DMS53 treated with DMSO at 0.1 percent for 48 hours (cell line): ENCODE data around the gene ERBIN.
"Not testable (repeated sequence)": the region's sequence is repeated elsewhere in the genome, so short reads cannot be mapped to it uniquely, and the experiment has no call there.

Source experiments
- DNase-seq: peaks from one replicate; lab custom pipeline; 2025; ENCODE audit not compliant: unreplicated experiment; lab: John Stamatoyannopoulos, UW

Gene ERBIN

DNA sequence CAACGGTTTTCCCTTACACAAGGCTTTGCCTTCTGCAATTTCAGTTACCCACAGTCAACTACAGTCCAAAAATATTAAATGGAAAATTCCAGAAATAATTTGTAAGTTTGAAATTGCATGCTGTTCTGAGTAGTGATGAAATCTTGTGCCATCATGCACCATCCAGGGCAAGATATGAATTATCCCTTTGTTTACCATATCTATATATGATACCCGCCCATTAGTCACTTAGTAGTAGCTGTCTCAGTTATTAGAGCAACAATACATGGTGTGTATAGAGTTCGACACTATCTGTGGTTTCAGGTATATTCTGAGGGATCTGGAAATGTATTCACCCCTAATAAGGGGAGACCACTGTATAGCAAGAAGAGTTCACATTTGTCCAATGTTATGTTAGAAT, 29.4 kb downstream of the ERBIN start:
- no peak for DNase-seq

DNA sequence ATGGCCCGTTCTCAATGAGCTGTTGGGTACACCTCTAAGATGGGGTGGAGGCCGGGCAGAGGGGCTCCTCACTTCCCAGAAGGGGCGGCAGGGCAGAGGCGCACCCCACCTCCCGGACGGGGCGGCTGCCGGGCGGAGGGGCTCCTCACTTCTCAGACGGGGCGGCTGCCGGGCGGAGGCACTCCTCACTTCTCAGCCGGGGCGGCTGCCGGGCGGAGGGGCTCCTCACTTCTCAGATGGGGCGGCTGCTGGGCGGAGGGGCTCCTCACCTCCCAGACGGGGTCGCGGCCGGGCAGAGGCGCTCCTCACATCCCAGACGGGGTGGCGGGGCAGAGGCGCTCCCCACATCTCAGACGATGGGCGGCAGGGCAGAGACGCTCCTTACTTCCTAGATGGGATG, 31.3 kb downstream of the ERBIN start:
- not testable (repeated sequence) for DNase-seq

- DNase-seq: no peak
Observed at GRCh38 chr5:65961633-65962032, 35.3 kb downstream of the ERBIN start.

DNA sequence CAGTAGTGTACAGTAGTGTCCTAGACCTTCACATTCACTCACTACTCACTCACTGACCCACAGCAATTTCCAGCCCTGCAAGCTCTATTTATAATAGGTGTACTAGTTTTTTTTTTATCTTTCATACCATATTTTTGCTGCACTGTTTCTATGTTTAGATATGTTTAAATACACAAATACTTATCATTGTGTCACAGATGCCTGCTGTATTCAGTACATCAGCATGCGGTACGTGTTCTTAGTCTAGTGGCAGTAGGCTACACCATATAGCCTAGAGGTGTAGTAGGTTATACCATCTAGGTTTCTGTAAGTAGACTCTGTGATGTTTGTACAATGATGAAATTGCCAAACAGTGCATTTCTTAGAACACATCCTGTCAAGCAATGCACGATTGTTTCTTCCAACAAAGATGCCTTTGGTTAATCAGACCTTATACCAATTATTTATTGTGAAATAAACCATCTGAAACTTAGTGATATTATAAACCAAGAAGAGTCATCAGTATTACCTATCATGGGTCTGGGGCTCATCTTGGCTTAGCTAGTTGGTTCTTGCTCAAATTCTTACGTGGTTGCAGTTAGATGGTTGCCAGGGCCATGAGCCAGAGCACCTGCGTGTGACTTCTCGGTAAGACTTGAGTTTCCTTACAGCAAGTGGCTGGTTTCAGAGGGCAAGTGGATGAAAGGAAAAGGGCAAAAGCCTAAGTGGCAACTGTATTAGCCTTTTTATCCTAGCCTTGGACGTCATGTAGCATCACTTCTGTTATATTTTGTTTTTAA, 41.1 kb downstream of the ERBIN start:
- DNase-seq: no peak

- DNase-seq: no peak
Observed at GRCh38 chr5:65969539-65970393, 43.4 kb downstream of the ERBIN start.

- DNase-seq: no peak
Observed at GRCh38 chr5:65970481-65971367, 44.3 kb downstream of the ERBIN start.

GRCh38 chr5:65971643-65972042, 45.3 kb downstream of the ERBIN start:
- no peak for DNase-seq

DNA sequence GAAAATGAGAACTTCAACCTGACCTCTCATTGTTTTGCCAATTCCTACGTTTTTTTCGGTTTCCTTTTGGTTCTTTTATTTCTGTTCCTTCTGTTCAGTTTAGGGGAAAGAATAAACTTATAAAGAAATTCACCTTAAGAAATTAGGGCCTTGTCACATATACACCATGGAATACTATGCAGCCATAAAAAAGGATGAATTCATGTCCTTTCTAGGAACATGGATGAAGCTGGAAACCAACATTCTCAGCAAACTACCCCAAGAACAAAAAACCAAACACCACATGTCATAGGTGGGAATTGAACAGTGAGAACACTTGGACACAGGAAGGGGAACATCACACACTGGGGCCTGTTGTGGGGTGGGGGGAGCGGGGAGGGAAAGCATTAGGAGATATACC, 46.5 kb downstream of the ERBIN start:
- not testable (repeated sequence) for DNase-seq

DNA sequence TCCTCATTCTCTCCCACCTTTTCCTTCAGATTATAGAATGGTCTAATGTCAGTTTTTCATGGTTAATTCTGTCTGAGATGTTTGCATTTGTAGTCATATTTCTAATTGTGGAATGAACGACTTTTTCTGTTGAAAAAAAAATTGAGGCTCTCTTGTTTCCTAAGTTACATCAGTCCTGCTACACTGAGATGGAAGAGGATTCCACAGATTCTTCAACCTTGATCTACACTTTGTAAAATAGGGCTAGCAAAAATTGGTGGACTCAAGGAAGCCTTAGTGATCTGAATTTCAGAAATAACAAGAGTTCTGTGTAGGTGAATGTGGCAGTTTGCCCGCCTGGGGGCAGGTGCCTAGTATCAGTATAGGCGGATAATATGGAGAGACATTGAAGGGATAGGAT, 51.9 kb downstream of the ERBIN start:
- DNase-seq: no peak

DNA sequence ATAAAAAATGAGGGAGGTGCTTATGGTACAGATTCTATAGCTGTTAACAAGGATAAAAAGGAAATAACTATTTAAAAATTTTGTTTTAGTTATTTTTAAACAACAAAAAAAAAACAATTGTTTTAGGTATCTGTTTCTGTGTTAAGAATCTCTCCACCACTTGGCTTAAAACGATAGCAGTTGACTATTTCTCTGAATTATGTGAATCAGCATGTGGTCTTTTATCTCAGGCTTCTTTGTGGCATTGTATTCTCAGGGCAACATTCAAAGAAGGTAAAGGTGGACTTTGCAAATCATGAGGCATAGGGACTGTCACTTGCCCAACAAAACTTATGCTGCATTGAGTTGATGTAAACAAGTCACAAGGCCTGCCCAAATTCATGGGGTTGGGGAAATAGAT, 55.2 kb downstream of the ERBIN start:
- DNase-seq: no peak

- DNase-seq: peak; percentile 10
Observed at GRCh38 chr5:65981969-65982619, 55.7 kb downstream of the ERBIN start.

DNA sequence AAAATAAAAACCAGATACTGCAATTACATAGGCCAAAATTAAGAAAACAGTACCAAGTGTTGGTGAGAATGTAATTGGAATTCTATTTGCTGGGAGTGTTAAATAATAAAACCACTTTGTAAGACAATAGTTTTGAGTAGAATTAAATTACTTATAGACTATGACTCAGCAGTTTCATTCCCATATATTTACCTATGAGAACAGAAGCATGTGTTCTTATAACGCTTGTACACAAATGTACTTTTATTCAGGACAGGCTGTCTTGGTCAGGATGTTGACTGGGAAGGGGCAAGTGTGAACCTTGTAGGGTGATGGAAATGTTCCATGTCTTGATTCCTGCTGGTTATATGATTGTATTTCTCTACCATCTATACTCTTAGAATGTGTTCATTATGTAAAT, 56.3 kb downstream of the ERBIN start:
- no peak for DNase-seq

GRCh38 chr5:65984098-65984885, 57.9 kb downstream of the ERBIN start:
- DNase-seq: no peak

- no peak for DNase-seq
Observed at GRCh38 chr5:65986050-65986451, 59.7 kb downstream of the ERBIN start.

- no peak for DNase-seq
Observed at GRCh38 chr5:65986796-65987195, 60.4 kb downstream of the ERBIN start.

DNA sequence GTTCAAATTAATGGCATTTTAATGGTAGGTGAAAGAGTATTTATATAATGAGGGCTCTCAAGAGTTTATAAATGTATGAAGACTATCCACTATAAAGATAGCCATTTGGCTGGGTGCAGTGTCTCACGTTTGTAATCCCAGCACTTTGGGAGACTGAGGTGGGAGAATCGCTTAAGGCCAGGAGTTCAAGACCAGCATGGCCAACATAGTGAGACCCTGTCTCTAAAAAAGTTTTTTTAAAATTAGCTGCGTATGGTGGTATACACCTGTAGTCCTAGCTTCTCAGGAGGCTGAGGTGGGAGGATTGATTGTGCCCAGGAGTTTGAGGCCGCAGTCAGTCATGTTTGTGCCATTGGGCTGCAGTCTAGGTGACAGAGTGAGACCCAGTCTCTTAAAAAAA, 61.6 kb downstream of the ERBIN start:
- no peak for DNase-seq

DNA sequence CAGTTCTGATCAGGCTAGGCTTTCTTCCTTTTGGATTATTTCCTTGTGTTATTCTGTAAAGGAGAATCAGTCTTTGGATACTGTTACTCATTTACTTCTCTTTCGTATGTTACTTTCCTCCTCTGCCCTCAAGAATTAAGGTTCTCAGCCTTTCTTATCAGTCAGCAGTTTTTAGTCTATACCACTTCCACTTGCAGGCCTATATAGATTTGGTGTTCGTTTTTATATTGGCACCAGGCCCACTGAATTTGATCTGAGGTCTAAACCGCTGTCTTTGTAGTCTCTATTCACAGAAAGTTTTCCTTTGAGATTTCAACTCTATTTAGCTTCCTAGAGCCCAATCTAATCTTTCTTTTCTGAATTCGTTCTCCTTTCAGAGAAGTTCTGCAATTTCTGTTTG, 62.8 kb downstream of the ERBIN start:
- no peak for DNase-seq

DNA sequence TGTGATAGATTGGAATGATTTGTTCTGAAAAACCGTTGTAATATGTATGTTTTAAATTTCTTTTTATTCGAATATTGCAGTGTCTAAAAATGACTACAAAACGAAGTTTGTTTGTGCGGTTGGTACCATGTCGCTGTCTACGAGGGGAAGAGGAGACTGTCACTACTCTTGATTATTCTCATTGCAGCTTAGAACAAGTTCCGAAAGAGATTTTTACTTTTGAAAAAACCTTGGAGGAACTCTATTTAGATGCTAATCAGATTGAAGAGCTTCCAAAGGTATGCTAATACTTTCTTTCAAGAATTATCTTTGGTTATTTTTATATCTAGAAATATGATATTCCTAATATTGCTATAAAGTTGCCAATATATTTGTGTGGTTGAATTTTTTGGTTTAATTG, 66.3 kb downstream of the ERBIN start:
- no peak for DNase-seq

DNA sequence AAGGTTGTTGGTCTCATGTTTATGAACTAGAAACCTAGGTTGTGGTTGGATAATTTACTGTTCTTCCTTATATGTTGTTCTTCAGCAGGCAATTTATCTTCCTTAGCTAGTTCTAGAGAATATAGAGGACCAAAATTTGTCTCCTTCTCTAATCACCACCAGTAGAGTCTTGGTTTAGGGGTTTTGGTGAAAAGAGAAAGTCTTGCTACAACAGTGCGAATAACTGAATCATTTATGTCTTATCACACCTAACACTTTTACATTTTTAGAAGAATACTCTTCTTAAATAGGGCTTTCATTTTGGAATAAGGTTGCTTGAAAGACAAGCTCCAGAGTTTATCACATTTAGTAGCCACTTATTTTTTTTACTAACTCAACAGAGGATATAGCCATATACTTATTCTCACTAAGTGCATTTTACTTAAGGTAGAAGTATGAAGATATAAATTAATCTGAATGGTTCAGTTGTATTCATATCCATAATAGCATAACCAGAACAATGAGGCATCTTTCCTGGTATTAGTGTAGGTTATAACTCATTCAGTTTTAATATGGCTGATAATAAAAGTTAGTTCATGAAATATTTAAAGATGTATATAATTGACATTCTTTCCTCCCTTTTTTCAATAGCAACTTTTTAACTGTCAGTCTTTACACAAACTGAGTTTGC, 67.9 kb downstream of the ERBIN start:
- no peak for DNase-seq
